Measurements from ENCODE around the gene PDPK1. TPM values are rescaled to one million over a fixed set of nuclear protein-coding genes. Genes with fewer than 3 reads are reported as not detected.
"Not testable (repeated sequence)": the region's sequence is repeated elsewhere in the genome, so short reads cannot be mapped to it uniquely, and the experiment has no call there.

PDPK1 gene
- total RNA-seq, 2 donors from 2014 or later: 29.2 to 30.3 TPM

DNA sequence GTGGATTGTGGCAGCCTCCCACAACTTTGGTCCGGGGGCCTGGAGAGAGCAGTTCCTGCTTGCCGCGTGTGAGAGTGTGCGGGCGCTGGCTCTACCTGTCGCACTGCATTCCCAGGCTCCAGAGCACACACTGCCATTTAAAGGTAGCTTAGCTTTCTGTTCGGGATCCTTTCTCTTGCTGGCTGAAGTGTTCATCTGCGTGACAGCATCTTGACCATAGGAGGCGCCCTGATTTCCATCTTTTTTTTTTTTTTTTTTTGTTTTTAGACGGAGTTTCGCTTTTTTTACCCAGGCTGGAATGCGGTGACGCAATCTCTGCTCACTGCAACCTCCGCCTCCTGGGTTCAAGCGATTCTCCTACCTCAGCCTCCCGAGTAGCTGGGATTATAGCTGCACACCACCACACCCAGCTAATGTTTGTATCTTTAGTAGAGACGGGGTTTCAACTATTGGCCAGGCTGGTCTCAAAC is 13.6 kb downstream of the PDPK1 start:
- H3K27ac ChIP-seq (ENCODE audit: low read depth, low read length); H3K4me3 ChIP-seq (ENCODE audit: low read length); H3K4me1 ChIP-seq (ENCODE audit: control insufficient read depth, insufficient read depth, low read length); H3K4me3 Mint-ChIP-seq; H3K4me1 Mint-ChIP-seq; H3K9ac ChIP-seq (ENCODE audit: extremely low read depth, low read length, poor library complexity, severe bottlenecking); H3K36me3 ChIP-seq (ENCODE audit: control insufficient read depth, insufficient read depth, low read length); H3K9me3 ChIP-seq (ENCODE audit: control insufficient read depth, low read length); H3K9me3 Mint-ChIP-seq; H3K27me3 Mint-ChIP-seq (ENCODE audit: insufficient read depth); H3K36me3 Mint-ChIP-seq (ENCODE audit: low read depth); H3K27me3 ChIP-seq (ENCODE audit: control insufficient read depth, insufficient read depth, low read length, poor library complexity, severe bottlenecking): not testable (repeated sequence)
- H3K27ac Mint-ChIP-seq: peak overlapping the region; percentile 75
- TF ChIP-seq, protein P1, sequence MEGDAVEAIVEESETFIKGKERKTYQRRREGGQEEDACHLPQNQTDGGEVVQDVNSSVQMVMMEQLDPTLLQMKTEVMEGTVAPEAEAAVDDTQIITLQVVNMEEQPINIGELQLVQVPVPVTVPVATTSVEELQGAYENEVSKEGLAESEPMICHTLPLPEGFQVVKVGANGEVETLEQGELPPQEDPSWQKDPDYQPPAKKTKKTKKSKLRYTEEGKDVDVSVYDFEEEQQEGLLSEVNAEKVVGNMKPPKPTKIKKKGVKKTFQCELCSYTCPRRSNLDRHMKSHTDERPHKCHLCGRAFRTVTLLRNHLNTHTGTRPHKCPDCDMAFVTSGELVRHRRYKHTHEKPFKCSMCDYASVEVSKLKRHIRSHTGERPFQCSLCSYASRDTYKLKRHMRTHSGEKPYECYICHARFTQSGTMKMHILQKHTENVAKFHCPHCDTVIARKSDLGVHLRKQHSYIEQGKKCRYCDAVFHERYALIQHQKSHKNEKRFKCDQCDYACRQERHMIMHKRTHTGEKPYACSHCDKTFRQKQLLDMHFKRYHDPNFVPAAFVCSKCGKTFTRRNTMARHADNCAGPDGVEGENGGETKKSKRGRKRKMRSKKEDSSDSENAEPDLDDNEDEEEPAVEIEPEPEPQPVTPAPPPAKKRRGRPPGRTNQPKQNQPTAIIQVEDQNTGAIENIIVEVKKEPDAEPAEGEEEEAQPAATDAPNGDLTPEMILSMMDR (conservative IDR thresholded peaks at IDR 0.05): peak; percentile 72
- DNase-seq: peak; percentile 80
- whole genome bisulfite sequencing, 2 experiments (ENCODE audit: insufficient coverage in 1 of 2, insufficient read length in 1 of 2): 74% methylated on average over 9 of the region's 17 CpGs; no CpG with 5 or more reads in 1 of the 2 experiments

DNA sequence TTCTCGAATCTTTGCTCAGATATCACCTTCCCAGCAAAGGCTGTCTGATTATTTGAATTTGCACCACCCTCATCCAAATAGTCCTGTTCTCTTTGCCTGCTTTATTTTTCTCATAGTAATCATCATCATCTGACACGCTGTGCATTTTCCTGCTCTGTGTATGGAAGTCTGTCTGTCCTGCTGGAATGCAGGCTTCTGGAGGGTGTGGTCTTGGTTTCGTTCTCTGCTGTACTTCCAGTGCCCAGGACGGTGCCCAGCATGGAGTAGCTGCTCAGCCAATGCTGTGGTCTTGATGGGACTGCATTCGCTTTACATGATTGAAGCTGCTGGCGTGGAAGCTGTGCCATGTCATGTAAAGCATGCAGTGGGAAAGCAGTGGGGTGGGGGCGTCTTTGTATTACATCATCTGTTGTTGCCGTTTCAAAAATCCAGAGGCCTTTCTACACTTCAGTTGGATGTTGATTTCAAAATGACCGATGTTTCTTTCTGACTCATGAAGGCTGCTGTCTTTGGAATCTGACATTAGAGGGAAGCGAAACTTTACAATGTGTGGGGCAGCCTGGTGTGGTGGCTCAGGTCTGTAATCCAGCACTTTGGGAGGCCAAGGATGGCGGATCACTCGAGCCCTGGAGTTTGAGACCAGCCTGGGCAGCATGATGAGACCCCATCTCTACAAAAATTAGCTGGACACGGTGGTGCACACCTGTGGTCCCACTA is 17.0 kb downstream of the PDPK1 start:
- DNase-seq; H3K4me1 Mint-ChIP-seq; H3K27ac ChIP-seq (ENCODE audit: low read depth, low read length); H3K9me3 Mint-ChIP-seq; H3K4me3 ChIP-seq (ENCODE audit: low read length); H3K4me3 Mint-ChIP-seq; H3K9me3 ChIP-seq (ENCODE audit: control insufficient read depth, low read length); H3K9ac ChIP-seq (ENCODE audit: extremely low read depth, low read length, poor library complexity, severe bottlenecking); H3K36me3 ChIP-seq (ENCODE audit: control insufficient read depth, insufficient read depth, low read length); H3K27ac Mint-ChIP-seq; H3K27me3 ChIP-seq (ENCODE audit: control insufficient read depth, insufficient read depth, low read length, poor library complexity, severe bottlenecking); H3K4me1 ChIP-seq (ENCODE audit: control insufficient read depth, insufficient read depth, low read length); H3K27me3 Mint-ChIP-seq (ENCODE audit: insufficient read depth); H3K36me3 Mint-ChIP-seq (ENCODE audit: low read depth): not testable (repeated sequence)
- no CpG with 5 or more reads among the region's 13 CpGs for WGBS, 2 experiments (ENCODE audit: insufficient coverage in 1 of 2, insufficient read length in 1 of 2)

DNA sequence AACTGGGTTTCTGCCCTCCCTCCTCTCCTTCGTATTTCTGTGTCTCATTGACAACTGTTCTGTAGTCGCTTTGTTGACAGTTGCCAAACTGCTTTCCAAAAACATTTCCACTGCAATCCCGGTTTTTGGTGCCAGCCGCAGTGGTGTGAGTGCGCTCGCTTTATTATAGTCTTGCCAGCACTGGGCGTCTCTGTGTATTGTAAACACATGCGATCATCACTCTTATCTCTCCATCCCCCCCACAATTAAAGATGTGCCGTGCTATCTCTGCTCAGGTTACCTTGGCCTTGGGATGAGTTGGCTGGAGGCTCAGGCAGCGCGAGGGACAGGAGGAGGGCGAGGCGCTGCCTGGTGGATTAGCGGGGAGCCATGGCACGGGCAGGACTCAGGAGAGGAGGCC is 19.3 kb downstream of the PDPK1 start:
- not testable (repeated sequence) for H3K36me3 Mint-ChIP-seq (ENCODE audit: low read depth); H3K4me3 ChIP-seq (ENCODE audit: low read length)

DNA sequence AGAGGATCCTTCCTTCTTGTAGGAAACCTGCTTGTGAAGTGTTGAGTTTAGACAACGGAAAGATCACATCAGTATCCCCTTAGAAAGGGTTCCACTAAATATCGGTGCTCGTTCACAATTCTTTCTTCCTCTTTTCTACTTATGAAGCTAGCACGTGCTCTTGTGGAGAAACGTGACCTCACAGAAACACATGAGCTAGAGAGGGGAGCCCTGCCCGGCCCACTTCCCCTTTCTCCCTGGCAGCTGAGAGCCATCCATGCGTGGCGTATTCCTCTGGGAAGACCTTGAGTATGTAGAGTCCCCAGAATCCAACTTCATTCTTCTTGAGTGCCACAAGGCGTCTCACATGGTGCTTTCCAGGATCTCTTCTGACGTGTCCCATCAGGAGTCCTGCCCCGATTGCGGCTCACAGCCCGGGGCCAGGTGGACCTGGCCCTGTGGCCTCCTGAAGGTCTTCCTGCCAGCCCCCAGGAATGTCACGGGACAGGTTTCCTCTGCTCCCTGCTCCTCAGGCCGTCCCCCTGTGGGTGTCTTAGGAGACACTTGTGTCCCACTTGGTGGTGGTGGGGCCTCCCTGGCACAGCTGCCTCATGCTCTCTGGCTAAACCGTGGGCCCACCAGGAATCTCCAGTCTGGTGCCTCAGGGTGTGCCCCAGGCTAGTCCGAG is 22.4 kb downstream of the PDPK1 start:
- H3K4me1 ChIP-seq (ENCODE audit: control insufficient read depth, insufficient read depth, low read length); H3K4me1 Mint-ChIP-seq; H3K27ac ChIP-seq (ENCODE audit: low read depth, low read length); H3K4me3 ChIP-seq (ENCODE audit: low read length); H3K9me3 Mint-ChIP-seq; H3K4me3 Mint-ChIP-seq; H3K9ac ChIP-seq (ENCODE audit: extremely low read depth, low read length, poor library complexity, severe bottlenecking); H3K36me3 ChIP-seq (ENCODE audit: control insufficient read depth, insufficient read depth, low read length); H3K9me3 ChIP-seq (ENCODE audit: control insufficient read depth, low read length); H3K27me3 Mint-ChIP-seq (ENCODE audit: insufficient read depth); H3K36me3 Mint-ChIP-seq (ENCODE audit: low read depth); H3K27me3 ChIP-seq (ENCODE audit: control insufficient read depth, insufficient read depth, low read length, poor library complexity, severe bottlenecking); H3K27ac Mint-ChIP-seq; DNase-seq: not testable (repeated sequence)
- WGBS, 2 experiments (ENCODE audit: insufficient coverage in 1 of 2, insufficient read length in 1 of 2): 91% methylated on average over 4 of the region's 17 CpGs; no CpG with 5 or more reads in 1 of the 2 experiments

More for the DNA sequence above, 19.3 kb downstream of the PDPK1 start:
- not testable (repeated sequence) for H3K9me3 Mint-ChIP-seq; H3K27ac Mint-ChIP-seq; H3K27me3 Mint-ChIP-seq (ENCODE audit: insufficient read depth); H3K4me1 Mint-ChIP-seq; H3K36me3 ChIP-seq (ENCODE audit: control insufficient read depth, insufficient read depth, low read length); H3K4me3 Mint-ChIP-seq; H3K9me3 ChIP-seq (ENCODE audit: control insufficient read depth, low read length); H3K4me1 ChIP-seq (ENCODE audit: control insufficient read depth, insufficient read depth, low read length); DNase-seq; H3K27ac ChIP-seq (ENCODE audit: low read depth, low read length); H3K27me3 ChIP-seq (ENCODE audit: control insufficient read depth, insufficient read depth, low read length, poor library complexity, severe bottlenecking); H3K9ac ChIP-seq (ENCODE audit: extremely low read depth, low read length, poor library complexity, severe bottlenecking)
- WGBS, 2 experiments (ENCODE audit: insufficient coverage in 1 of 2, insufficient read length in 1 of 2): no CpG with 5 or more reads among the region's 15 CpGs
